Right forelimb (tissue), 1 donor: ENCODE data around the gene NRP1.
A peak's percentile ranks its signal among the peaks of the same experiment; 100 is the strongest.

Experiments
- DNase-seq: peaks from one replicate; pipeline ENCODE4 v3.0.0-alpha.2; 2018

The NRP1 gene

GRCh38 chr10:33256458-33256857, 78.0 kb downstream of the NRP1 start:
- no peak for DNase-seq

- no peak for DNase-seq
Observed at GRCh38 chr10:33254556-33255160, 79.8 kb downstream of the NRP1 start.

GRCh38 chr10:33253411-33253810, 81.1 kb downstream of the NRP1 start:
- DNase-seq: no peak

GRCh38 chr10:33252794-33253203, 81.7 kb downstream of the NRP1 start:
- DNase-seq: no peak

GRCh38 chr10:33252324-33252723, 82.1 kb downstream of the NRP1 start:
- no peak for DNase-seq

GRCh38 chr10:33249659-33250345, 84.7 kb downstream of the NRP1 start:
- DNase-seq: no peak

GRCh38 chr10:33249137-33249536, 85.3 kb downstream of the NRP1 start:
- no peak for DNase-seq

GRCh38 chr10:33248638-33249037, 85.8 kb downstream of the NRP1 start:
- no peak for DNase-seq

GRCh38 chr10:33247221-33247922, 87.1 kb downstream of the NRP1 start:
- DNase-seq: no peak

GRCh38 chr10:33245343-33245742, 89.1 kb downstream of the NRP1 start:
- no peak for DNase-seq

- no peak for DNase-seq
Observed at GRCh38 chr10:33244354-33244967, 90.0 kb downstream of the NRP1 start.

GRCh38 chr10:33243703-33244102, 90.8 kb downstream of the NRP1 start:
- no peak for DNase-seq

GRCh38 chr10:33242931-33243330, 91.5 kb downstream of the NRP1 start:
- no peak for DNase-seq

- DNase-seq: no peak
Observed at GRCh38 chr10:33241351-33241750, 93.1 kb downstream of the NRP1 start.

GRCh38 chr10:33240931-33241330, 93.5 kb downstream of the NRP1 start:
- no peak for DNase-seq

GRCh38 chr10:33240258-33240657, 94.2 kb downstream of the NRP1 start:
- DNase-seq: no peak

- no peak for DNase-seq
Observed at GRCh38 chr10:33239257-33239656, 95.2 kb downstream of the NRP1 start.

GRCh38 chr10:33238643-33239042, 95.8 kb downstream of the NRP1 start:
- DNase-seq: no peak

- DNase-seq: no peak
Observed at GRCh38 chr10:33237736-33238624, 96.5 kb downstream of the NRP1 start.

- DNase-seq: no peak
Observed at GRCh38 chr10:33236916-33237315, 97.6 kb downstream of the NRP1 start.

GRCh38 chr10:33235951-33236350, 98.5 kb downstream of the NRP1 start:
- DNase-seq: no peak

- peak; percentile 50 for DNase-seq
Observed at GRCh38 chr10:33235251-33235884, 99.1 kb downstream of the NRP1 start.
